HG02840 (cell line): Measurements from ENCODE around the gene GPC5.

Source experiments
- ATAC-seq: cut with Tn5 transposase; IDR thresholded peaks from one replicate; pipeline ENCODE4 v1.9.1; 2021; ENCODE audit warnings: mild to moderate bottlenecking, moderate library complexity, moderate number of reproducible peaks; ENCODE audit not compliant: unreplicated experiment, low FRiP score

GPC5 gene

DNA sequence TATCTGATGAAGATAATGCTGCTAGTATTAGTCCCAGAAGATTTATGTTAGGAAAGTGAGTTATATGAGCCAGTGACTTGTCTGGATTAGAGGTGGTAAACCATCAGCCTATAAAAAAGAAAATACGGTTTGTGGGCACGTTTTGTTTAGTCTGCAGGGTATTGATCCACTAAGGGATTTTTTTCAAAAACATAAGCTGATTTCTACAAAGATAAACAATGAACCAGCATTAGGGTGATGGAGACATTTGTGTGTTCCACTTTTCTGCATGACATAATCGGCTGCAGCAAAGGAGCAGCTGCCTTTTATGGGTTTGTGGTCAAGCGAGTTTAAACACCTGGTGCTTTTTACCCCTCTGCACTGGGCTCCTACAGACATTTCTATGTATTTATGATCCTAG, 991.8 kb downstream of the GPC5 start:
- ATAC-seq: no peak

DNA sequence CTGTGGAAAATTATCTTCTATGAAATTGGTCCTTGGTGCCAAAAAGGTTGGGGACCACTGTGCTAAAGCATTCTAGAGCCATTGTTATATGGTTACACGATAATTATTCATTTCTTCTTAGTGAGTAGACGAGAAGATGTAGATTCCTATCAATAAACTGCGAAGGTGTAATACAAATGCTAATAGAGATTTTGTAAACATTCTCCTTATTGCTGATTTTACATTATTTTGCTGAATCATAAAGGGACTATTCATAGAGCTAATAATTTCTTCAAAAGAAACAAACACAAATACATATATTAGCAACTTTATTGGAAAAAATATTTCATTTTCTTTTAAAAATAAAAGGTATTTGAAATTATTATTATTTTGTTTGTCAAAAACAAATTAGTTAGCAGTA, 1005.2 kb downstream of the GPC5 start:
- no peak for ATAC-seq

DNA sequence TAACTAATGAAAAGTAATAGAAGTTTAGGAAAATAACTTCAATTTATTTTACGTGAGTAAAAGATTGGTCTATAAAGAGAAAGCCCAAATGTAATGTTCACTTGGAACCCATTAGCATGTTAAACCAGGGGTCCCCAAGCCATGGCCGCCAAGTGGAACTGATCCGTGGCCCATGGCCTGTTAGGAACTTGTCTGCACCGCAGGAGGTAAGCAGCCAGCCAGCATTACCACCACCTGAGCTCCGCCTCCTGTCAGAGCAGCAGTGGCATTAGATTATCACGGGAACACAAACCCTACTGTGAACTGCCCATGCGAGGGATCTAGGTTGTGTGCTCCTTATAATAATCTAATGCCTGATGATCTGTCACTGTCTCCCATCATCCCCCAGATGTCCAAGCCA, 1009.4 kb downstream of the GPC5 start:
- no peak for ATAC-seq

DNA sequence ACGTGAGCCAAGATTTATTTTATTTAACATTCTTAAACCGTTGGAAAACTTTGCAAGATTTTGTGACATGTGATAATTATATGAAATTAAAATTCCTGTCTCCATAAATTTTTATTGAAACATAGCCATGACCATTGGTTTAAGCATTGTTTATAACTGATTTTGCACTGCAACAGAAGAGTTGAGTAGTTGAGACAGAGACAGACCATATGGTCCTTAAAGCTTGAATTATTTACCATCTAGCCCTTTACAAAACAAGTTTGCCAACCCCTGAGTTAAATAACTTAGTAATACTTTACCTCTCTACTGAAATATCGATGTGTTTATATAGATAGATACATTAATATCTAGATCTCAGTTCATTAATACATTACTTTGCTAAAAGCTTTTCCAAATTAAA, 1014.1 kb downstream of the GPC5 start:
- no peak for ATAC-seq

DNA sequence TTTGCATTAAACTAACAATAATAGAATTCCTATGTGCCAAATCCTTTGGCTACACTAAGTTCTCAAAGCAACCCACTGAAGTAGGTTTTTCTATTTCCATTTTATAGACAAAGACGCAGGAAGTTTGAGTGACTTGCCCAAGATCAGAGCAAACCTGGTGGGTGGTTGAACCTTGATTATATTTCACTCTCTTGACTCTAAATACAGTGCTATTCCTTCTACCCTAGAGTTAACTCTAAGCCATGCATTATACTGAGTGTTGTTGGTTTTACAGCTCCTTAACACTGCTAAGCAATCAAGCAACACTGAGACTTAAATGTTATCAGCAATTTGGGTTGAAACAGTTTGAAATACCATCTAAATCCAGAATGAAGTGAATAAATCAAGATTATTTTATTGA, 1014.6 kb downstream of the GPC5 start:
- no peak for ATAC-seq

DNA sequence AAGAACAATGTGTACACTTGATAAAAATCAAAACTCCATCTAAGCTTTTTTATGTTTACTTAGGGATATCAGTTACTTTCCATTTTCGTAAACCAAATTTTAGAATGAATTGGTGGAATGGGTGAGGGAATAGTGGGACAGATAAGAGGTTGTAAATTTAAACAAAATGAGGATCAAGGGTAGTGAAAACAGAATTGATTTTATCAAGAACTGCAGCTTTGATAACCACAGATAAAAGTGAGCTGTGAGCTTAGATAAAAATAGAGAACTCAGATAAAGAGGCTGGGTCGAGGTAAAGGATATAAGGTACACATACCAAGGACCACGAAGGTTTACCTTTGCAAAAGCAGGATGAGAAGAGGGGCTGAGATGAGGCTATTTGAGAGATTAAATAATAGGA, 1015.0 kb downstream of the GPC5 start:
- no peak for ATAC-seq

DNA sequence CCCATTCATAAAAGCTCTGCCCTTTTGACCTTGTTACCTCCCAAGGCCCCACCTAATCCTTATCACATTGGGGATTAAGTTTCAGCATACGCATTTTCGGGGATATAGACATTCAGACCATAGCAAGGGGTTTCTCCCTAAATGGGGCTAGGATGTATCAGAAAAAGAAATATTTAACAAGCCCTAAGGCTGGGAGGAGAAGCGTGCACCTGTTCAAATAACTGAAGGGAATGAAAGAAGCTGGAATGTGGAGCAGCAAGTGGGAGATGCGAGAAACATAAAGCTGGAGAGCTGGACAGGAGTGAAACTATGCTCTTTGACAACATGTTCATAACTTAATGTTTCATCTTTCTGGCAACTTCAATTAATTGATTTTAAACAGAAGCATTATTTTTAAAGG, 1016.4 kb downstream of the GPC5 start:
- ATAC-seq: no peak

DNA sequence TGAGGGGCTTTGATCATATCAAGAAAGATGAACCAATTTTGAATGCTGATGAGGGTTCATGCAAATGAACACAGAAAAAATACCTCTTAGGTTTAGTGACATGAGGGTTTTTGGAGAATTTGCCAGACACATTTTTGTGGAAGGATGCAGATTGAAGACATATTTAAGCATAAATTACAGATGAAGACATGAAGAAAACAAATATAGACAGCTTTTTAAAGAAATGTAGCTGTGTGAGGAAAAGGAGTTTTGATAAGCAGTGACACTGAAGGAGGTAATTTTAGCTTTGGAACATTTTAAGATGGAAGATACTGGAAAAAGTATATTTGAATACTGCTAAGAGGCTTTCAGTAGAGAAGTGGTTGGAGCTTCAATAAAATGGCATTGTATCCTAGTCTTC, 1017.4 kb downstream of the GPC5 start:
- no peak for ATAC-seq

DNA sequence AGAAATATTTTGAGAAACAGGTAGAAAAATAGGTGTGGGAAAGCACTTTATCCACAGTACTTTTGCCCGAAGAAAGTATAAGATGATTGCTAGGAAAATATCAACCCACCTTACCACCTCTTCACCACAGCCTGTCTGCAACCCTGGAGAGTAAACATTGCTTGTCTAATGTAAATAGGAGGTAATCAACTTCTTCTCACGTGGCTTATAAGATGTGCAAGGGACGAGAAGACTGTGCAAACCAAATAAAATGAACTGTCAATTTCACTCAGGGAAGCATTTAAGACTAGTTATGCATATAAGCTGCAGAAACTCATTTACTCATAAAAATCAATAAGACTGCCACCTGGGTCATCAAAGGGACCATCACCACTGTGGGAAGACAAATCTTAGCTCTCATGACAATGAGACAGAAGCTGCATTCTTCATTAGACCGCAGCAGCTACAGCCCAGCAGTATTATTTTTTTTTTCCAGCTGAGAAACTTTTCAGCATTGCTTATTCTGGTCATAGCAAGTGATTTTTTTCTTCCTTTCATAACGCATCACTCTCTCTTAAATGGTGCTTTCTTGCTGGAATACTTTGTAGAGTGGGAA, 1020.5 kb downstream of the GPC5 start:
- ATAC-seq: no peak

DNA sequence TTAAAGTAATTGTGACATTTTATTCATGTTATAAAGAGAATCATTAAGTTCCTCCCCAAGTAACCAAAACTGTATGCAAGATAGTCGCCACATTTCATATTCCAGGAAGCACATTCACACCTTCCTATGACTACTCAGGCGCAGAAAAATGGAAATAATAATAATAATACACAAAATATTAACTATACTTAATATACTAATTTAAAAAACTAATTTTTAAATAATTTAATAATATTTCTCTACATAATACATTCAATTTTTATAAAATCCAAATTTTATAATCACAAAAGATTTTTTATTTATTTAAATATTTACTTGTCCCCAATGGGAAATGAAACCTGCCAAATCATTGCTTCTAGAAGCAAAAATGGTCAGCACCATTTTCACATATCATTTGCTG, 1030.8 kb downstream of the GPC5 start:
- no peak for ATAC-seq

DNA sequence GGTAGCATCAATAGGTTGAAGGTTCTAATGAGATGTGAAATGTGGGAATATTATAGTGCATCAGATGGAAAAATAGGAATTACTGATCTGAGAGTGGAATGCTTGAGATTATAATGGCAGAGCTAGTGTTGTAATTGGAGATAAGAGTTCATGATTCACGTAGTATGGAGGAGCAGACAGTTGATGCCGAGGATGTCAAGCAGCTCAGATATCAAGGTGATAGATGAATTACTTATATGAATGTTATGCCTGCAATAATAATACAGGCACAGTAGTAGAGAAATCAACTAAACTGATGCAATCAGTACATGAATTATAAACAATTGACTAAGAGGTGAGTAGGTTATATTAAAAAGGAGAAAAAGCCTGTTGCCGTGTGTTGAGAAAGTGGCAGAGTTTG, 1035.0 kb downstream of the GPC5 start:
- no peak for ATAC-seq

DNA sequence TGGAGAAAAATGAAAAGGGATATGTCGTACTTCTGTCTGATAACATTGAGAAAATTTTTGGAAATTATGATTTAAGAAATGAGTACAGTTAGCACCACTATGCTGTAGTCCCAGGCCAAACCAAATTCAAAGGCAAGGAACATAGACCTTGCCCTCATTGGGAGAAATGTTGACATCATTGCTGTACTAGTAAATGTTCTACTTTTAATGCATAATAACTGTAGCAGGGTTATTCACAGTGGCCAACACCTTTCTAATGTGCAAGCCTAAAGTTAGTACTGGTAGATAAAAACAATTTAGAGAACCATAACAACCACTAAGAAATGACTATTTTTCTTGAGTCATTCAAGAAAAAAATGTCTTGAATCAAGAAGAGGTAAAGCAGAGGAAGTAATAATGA, 1035.5 kb downstream of the GPC5 start:
- no peak for ATAC-seq

DNA sequence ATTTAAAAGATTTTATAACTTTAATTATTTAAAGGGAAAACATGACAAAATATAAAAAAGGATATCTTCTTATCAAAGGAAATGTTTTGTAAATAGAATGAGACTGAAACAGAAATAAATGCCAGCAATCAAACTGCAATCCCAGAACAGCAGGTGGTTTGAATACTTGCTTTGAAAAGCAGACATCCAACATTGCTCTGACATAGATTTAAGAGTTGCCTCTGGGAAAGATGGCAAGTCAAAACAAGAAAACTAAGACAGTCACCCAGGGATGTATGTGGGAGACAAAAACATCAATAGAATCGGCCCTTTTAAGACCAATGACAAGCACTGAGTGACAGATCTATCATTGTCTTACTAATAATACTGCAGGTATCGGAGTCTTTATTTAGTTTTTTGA, 1038.5 kb downstream of the GPC5 start:
- no peak for ATAC-seq

DNA sequence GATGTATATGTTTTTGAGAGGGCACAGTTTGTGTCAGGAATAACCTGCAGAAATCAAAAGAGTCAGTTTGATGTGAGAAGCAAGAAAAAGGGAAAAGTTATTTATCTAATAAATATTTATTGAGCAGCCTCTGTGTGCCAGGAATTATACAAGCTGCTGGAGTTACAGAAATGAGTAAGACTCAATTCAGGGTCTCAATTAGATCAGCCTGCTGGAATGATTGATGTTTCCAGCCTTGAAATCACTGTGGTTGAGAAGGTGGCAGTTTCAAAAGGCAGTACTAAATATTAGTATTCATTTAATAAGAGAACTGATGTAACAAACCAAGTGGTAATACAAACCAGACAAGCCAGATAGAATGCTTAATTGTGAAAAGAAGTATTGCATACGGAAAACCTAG, 1045.8 kb downstream of the GPC5 start:
- ATAC-seq: no peak

DNA sequence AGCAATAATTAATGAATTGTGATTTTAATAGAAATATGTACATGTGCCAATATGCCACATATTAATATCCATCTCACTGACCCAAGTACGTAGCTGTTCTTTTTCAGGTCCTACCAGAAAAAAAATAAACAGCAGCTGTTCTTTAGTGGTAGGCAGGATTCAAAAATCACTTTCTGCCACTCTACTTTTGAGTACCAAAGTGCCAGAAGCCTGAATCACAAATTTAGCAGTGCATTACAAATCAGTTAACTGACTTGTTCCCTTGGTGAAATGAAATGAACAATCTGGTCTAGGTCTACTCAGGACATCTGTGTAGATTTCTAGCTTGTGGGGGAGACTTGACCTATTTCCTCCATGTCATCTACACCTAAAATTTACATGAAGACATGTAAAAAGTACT, 1052.6 kb downstream of the GPC5 start:
- no peak for ATAC-seq

DNA sequence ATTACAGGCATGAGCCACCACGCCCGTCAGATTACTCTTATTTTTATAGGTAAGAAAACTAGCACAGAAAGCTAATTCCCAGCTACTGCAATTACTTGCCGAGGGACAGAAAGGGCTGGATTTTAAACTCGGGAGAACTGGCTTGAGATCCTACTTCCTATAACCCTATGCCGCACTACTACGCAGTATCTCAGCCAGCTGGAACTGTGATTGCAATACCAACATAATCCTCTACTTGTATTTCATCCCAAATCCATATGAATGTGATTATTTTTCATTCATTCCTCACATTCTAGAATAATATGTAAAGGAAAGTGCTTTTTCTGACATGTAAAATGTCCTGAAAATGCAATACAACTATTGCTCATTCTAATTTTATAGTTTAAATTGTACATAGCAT, 1054.4 kb downstream of the GPC5 start:
- ATAC-seq: no peak

DNA sequence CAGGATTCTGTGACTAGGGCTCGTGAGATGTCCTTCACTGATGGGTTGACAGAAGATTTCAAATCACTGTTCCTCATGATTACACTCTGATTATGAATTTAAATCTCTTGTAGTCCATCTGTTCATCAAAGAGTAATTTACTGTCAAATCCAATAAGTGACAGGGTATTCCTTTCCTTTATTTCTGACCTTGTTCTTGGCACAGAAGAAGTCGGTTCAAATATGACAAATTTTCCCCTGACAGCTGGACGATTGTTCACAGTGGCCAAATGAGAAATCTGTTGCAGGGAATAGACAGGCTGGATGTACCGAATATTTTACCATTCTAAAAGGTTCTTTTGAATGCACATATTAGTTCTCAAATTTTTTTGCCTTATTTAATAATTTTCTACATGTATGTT, 1060.9 kb downstream of the GPC5 start:
- ATAC-seq: no peak

DNA sequence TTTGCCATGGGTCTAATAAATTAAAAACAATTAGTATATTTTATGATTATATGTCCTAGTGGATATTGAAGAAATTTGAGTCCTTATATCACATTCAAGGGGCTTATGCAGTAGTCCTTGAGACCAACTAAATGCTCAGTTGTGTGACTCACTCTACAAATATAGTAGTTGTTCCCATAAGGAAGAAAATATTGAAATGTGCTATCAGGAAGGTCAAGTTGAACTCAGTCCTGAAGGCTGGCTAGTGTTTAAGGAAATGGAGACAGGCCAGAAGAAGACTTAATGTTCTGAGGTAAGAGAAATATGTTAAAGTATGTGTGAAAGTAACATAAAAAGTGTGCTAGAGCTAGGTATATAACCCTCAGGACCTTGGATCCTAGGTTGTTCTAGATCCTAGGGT, 1062.1 kb downstream of the GPC5 start:
- ATAC-seq: no peak

DNA sequence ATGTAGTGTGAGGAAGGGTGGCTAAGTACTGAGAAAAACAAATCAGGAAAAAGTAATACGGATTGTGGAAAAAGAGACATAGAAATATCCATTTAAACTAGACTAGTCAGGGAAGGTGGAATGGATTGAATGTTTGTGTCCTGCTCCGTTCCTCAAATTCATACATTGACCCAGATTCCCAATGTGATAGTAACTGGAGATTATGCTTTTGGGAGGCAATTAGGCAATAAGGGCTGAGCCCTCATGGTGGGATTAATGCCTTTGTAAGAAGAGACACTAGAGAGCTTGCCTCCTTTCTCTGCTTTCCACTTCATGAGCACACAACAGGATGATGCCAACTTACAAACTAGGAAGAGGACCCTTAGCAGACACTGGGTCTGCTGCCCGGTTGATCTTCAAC, 1063.0 kb downstream of the GPC5 start:
- no peak for ATAC-seq

DNA sequence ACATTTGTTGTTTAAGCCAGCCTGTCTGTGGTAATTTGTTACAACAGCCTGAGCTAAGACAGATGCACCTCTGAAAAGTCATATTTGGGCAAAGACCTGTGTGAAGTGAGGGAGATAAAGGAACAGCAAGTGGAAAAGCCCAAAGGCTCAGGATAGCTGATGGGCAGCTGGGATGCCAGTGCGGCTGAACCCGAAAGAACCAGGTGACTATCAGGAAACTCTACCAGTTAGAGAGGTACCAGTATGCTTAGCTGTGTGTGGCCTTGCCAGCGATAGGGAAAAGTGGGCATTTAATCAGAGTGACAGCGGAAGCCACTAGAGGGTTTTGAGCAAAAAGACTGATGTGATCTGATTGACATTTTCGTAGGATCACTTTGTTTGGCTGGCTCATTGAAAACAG, 1063.4 kb downstream of the GPC5 start:
- ATAC-seq: no peak

DNA sequence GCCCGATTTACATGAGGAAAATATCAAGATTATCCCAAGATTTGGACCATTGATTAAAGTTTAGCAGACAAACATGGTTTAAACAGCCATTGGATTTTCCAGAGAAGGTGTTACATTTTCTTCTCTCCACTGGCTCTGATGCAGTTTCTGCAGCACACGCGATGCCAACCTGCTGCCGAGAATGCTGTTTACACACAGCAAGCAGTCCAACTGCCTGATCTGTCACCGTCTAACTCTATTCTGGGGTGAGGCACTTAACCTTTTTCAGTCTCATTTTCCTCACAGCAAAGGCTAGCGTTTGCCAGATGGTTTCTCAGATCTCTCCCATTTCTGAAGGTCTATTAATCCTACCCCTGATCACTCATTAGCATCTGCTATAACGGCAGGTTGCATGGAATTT, 1064.7 kb downstream of the GPC5 start:
- ATAC-seq: no peak

DNA sequence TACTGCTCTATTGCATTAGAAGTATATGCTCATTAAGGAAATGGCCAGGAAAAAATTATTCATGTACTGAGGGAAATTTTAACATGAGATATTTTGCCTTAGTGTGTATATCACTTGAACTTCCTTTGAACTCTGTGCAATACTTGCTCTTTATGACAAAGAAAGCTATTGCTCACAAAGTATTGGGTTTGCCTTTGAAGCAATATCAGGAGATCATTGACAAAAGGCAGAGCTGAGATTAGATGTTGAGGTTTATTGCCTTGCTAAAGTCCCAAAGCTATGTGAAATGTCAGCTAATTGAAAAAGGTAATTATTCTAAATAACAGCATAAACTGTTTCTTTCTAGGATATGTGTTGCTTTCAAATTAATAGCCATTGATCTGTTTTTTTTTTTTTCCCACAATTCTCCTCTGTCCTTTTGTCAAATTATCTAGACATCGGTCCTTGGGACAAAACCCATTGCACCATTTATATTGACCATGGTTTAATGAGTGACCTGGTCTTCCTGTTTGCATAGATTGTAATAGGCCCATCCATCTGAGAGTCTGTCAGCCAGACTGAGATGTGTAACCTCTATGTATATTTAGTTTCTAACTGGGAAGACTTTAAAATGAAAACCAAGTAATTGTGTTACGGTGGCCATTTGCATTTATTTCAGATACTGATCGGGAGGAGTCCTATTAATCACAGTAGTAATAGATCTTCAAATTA, 1075.5 kb downstream of the GPC5 start:
- no peak for ATAC-seq

DNA sequence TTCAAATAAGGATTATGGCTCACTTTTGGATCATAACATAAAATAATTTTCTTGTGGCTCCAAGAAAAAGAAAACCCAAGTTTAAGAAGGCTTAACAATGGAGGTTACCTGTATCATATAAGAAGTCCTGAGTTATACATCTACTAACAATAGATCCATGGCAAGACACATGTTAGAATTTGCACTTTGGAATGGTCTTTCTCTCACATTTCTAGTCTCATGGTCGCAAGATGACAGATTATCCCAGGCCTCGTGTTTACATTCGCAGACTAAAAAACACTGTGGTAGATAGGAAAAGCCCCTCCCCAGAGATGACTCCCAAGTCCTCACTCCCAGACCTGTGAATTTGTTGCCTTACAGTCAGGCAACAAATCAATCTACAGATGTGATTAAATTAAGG, 1082.0 kb downstream of the GPC5 start:
- no peak for ATAC-seq
